GM12878 (cell line): ENCODE results near the gene MSH3.

ENCODE experiments used
- ETV6 ChIP-seq, 2 experiments: fragments of 450-650 bp in 1 of 2; IDR thresholded peaks in 1 of 2; conservative IDR thresholded peaks in 1 of 2; 2 replicates each; pipeline ENCODE4 v1.6.1; 2014; ENCODE audit warnings: antibody characterized with exemption in 1 of 2, borderline replicate concordance in 1 of 2, low read depth in 1 of 2, mild to moderate bottlenecking in 1 of 2, moderate library complexity in 1 of 2
- HCFC1 ChIP-seq: fragments of 150-350 bp; IDR thresholded peaks from 2 replicates; pipeline ENCODE4 v1.6.1; 2014; ENCODE audit warnings: low read length
- POLR2A ChIP-seq: IDR thresholded peaks from 2 replicates; pipeline ENCODE4 v1.6.1; 2011; ENCODE audit warnings: low read depth, mild to moderate bottlenecking, low read length
- POLR2AphosphoS2 ChIP-seq: IDR thresholded peaks from 2 replicates; pipeline ENCODE4 v1.6.1; 2011; ENCODE audit warnings: low read depth, mild to moderate bottlenecking, low read length, improper control_type of control experiment, moderate library complexity
- RAD21 ChIP-seq: IDR thresholded peaks from 2 replicates; pipeline ENCODE4 v1.6.1; 2011; ENCODE audit warnings: mild to moderate bottlenecking, low read depth, low read length, moderate library complexity; ENCODE audit not compliant: insufficient read depth
- SRF ChIP-seq, 2 experiments: IDR thresholded peaks; 2 replicates each; pipeline ENCODE4 v1.6.1; 2011; ENCODE audit warnings: low read depth in 2 of 2, low read length in 2 of 2, mild to moderate bottlenecking in 1 of 2, moderate library complexity in 1 of 2
- YY1 ChIP-seq: IDR thresholded peaks from 2 replicates; pipeline ENCODE4 v1.6.1; 2011; ENCODE audit warnings: low read depth, mild to moderate bottlenecking, low read length
- TF ChIP-seq, protein P1 (sequence below), 3 experiments: IDR thresholded peaks in 2 of 3; conservative IDR thresholded peaks in 1 of 3; 2 replicates each; pipeline ENCODE4 v1.5.1; 2011; ENCODE audit warnings: low read depth in 3 of 3, low read length in 3 of 3, mild to moderate bottlenecking in 3 of 3, control low read depth in 2 of 3, moderate library complexity in 2 of 3, inconsistent platforms in 1 of 3, mixed read lengths in 1 of 3; ENCODE audit not compliant: control insufficient read depth in 2 of 3, insufficient read depth in 1 of 3; ENCODE audit errors: extremely low read depth in 1 of 3
- TF ChIP-seq, protein P2 (sequence below): fragments of 450-650 bp; IDR thresholded peaks from 2 replicates; pipeline ENCODE4 v1.6.1; 2016; ENCODE audit warnings: mild to moderate bottlenecking, moderate library complexity, borderline replicate concordance
- TF ChIP-seq, protein P3 (sequence below): IDR thresholded peaks from 2 replicates; pipeline ENCODE4 v1.6.1; 2012; ENCODE audit warnings: low read depth, low read length, improper control_type of control experiment
- TF ChIP-seq, protein P4 (sequence below): fragments of 450-650 bp; IDR thresholded peaks from 2 replicates; pipeline ENCODE4 v1.6.1; 2016; ENCODE audit warnings: mild to moderate bottlenecking

DNA sequence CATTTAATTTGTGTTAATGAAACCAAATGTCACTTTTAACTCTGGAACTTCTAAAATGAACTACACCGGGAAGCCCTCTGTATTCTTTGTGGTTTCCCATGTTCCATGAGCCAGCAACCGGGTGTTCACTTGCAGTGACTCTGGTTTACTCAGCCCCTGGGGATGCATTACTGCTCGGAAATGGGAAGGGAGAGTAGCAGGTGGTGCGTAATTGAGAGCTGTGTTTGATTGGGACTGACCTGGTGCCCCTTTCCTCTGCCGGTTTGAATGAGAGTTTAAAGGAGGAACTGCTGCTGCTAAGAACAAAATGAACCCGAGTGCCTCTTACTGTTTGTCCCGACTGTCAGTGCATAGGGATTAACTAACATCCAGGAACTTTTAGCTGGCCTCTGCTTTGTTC is 100.4 kb downstream of the MSH3 start:
- no peak for TF ChIP-seq POLR2A
- TF ChIP-seq POLR2AphosphoS2 = no peak
- TF ChIP-seq, protein P1, sequence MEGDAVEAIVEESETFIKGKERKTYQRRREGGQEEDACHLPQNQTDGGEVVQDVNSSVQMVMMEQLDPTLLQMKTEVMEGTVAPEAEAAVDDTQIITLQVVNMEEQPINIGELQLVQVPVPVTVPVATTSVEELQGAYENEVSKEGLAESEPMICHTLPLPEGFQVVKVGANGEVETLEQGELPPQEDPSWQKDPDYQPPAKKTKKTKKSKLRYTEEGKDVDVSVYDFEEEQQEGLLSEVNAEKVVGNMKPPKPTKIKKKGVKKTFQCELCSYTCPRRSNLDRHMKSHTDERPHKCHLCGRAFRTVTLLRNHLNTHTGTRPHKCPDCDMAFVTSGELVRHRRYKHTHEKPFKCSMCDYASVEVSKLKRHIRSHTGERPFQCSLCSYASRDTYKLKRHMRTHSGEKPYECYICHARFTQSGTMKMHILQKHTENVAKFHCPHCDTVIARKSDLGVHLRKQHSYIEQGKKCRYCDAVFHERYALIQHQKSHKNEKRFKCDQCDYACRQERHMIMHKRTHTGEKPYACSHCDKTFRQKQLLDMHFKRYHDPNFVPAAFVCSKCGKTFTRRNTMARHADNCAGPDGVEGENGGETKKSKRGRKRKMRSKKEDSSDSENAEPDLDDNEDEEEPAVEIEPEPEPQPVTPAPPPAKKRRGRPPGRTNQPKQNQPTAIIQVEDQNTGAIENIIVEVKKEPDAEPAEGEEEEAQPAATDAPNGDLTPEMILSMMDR (IDR thresholded peaks at IDR 0.05 in 2 of 3, conservative IDR thresholded peaks at IDR 0.05 in 1 of 3; ENCODE audit: control insufficient read depth in 2 of 3, extremely low read depth in 1 of 3, insufficient read depth in 1 of 3, low read depth in 3 of 3, low read length in 3 of 3) = no peak
- TF ChIP-seq ETV6 (conservative IDR thresholded peaks at IDR 0.05 in 1 of 2, IDR thresholded peaks at IDR 0.05 in 1 of 2; ENCODE audit: borderline replicate concordance in 1 of 2, low read depth in 1 of 2) = peak in 1 of 2 experiments; percentile 61; a peak in 1 of 4 replicates
- TF ChIP-seq, protein P2, sequence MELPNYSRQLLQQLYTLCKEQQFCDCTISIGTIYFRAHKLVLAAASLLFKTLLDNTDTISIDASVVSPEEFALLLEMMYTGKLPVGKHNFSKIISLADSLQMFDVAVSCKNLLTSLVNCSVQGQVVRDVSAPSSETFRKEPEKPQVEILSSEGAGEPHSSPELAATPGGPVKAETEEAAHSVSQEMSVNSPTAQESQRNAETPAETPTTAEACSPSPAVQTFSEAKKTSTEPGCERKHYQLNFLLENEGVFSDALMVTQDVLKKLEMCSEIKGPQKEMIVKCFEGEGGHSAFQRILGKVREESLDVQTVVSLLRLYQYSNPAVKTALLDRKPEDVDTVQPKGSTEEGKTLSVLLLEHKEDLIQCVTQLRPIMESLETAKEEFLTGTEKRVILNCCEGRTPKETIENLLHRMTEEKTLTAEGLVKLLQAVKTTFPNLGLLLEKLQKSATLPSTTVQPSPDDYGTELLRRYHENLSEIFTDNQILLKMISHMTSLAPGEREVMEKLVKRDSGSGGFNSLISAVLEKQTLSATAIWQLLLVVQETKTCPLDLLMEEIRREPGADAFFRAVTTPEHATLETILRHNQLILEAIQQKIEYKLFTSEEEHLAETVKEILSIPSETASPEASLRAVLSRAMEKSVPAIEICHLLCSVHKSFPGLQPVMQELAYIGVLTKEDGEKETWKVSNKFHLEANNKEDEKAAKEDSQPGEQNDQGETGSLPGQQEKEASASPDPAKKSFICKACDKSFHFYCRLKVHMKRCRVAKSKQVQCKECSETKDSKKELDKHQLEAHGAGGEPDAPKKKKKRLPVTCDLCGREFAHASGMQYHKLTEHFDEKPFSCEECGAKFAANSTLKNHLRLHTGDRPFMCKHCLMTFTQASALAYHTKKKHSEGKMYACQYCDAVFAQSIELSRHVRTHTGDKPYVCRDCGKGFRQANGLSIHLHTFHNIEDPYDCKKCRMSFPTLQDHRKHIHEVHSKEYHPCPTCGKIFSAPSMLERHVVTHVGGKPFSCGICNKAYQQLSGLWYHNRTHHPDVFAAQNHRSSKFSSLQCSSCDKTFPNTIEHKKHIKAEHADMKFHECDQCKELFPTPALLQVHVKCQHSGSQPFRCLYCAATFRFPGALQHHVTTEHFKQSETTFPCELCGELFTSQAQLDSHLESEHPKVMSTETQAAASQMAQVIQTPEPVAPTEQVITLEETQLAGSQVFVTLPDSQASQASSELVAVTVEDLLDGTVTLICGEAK = no peak
- TF ChIP-seq, protein P3, sequence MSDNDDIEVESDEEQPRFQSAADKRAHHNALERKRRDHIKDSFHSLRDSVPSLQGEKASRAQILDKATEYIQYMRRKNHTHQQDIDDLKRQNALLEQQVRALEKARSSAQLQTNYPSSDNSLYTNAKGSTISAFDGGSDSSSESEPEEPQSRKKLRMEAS = no peak
- no peak for TF ChIP-seq YY1
- no peak for TF ChIP-seq RAD21
- TF ChIP-seq, protein P4, sequence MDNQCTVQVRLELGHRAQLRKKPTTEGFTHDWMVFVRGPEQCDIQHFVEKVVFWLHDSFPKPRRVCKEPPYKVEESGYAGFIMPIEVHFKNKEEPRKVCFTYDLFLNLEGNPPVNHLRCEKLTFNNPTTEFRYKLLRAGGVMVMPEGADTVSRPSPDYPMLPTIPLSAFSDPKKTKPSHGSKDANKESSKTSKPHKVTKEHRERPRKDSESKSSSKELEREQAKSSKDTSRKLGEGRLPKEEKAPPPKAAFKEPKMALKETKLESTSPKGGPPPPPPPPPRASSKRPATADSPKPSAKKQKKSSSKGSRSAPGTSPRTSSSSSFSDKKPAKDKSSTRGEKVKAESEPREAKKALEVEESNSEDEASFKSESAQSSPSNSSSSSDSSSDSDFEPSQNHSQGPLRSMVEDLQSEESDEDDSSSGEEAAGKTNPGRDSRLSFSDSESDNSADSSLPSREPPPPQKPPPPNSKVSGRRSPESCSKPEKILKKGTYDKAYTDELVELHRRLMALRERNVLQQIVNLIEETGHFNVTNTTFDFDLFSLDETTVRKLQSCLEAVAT = no peak
- no peak for TF ChIP-seq HCFC1
- no peak for TF ChIP-seq SRF (IDR thresholded peaks at IDR 0.05; ENCODE audit: low read depth in 2 of 2, low read length in 2 of 2)
